SK-N-SH (cell line): ENCODE data around the gene SLC25A26.

Source experiments
- EP300 ChIP-seq, 2 experiments: IDR thresholded peaks; 2 replicates each; pipeline versions ENCODE4 v1.4.0 to v1.6.1; 2012; ENCODE audit warnings: borderline replicate concordance in 1 of 2, low read depth in 1 of 2, low read length in 1 of 2
- EZH2phosphoT487 ChIP-seq: fragments of 200-600 bp; sonication (generic); IDR thresholded peaks from 2 replicates; pipeline ENCODE4 v1.6.1; 2017; ENCODE audit warnings: low read depth, mixed run types, mild to moderate bottlenecking, antibody characterized with exemption, moderate library complexity, borderline replicate concordance
- GATA2 ChIP-seq: sonication (generic); formaldehyde crosslinking; IDR thresholded peaks from 2 replicates; pipeline ENCODE4 v1.5.0; 2020; ENCODE audit warnings: mild to moderate bottlenecking, missing genetic modification reagents
- POLR2AphosphoS5 ChIP-seq: IDR thresholded peaks from 2 replicates; pipeline ENCODE4 v1.6.1; 2012; ENCODE audit warnings: low read depth, low read length
- RFX5 ChIP-seq: IDR thresholded peaks from 2 replicates; pipeline ENCODE4 v1.6.1; 2012; ENCODE audit warnings: mild to moderate bottlenecking, improper control_type of control experiment, low read length
- YY1 ChIP-seq: IDR thresholded peaks from 2 replicates; pipeline ENCODE4 v1.4.0; 2012; ENCODE audit warnings: low read depth, mild to moderate bottlenecking
- TF ChIP-seq, protein P1 (sequence below): fragments of 200-600 bp; sonication (generic); IDR thresholded peaks from 2 replicates; pipeline ENCODE4 v1.6.1; 2017; ENCODE audit warnings: antibody characterized with exemption, mild to moderate bottlenecking, moderate library complexity
- TF ChIP-seq, protein P2 (sequence below): IDR thresholded peaks from 2 replicates; pipeline ENCODE4 v1.4.0; 2012; ENCODE audit warnings: low read depth, borderline replicate concordance

- TF ChIP-seq, protein P1, sequence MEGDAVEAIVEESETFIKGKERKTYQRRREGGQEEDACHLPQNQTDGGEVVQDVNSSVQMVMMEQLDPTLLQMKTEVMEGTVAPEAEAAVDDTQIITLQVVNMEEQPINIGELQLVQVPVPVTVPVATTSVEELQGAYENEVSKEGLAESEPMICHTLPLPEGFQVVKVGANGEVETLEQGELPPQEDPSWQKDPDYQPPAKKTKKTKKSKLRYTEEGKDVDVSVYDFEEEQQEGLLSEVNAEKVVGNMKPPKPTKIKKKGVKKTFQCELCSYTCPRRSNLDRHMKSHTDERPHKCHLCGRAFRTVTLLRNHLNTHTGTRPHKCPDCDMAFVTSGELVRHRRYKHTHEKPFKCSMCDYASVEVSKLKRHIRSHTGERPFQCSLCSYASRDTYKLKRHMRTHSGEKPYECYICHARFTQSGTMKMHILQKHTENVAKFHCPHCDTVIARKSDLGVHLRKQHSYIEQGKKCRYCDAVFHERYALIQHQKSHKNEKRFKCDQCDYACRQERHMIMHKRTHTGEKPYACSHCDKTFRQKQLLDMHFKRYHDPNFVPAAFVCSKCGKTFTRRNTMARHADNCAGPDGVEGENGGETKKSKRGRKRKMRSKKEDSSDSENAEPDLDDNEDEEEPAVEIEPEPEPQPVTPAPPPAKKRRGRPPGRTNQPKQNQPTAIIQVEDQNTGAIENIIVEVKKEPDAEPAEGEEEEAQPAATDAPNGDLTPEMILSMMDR: no peak
- TF ChIP-seq EP300 (IDR thresholded peaks at IDR 0.05; ENCODE audit: borderline replicate concordance in 1 of 2, low read depth in 1 of 2, low read length in 1 of 2): no peak
- TF ChIP-seq EZH2phosphoT487: no peak
- TF ChIP-seq POLR2AphosphoS5: no peak
- no peak for TF ChIP-seq GATA2 (CRISPR knock-in tag)
- TF ChIP-seq, protein P2, sequence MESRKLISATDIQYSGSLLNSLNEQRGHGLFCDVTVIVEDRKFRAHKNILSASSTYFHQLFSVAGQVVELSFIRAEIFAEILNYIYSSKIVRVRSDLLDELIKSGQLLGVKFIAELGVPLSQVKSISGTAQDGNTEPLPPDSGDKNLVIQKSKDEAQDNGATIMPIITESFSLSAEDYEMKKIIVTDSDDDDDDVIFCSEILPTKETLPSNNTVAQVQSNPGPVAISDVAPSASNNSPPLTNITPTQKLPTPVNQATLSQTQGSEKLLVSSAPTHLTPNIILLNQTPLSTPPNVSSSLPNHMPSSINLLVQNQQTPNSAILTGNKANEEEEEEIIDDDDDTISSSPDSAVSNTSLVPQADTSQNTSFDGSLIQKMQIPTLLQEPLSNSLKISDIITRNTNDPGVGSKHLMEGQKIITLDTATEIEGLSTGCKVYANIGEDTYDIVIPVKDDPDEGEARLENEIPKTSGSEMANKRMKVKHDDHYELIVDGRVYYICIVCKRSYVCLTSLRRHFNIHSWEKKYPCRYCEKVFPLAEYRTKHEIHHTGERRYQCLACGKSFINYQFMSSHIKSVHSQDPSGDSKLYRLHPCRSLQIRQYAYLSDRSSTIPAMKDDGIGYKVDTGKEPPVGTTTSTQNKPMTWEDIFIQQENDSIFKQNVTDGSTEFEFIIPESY: no peak
- TF ChIP-seq RFX5: no peak
- TF ChIP-seq YY1: no peak
These were observed 34.3 kb upstream of the SLC25A26 start for GRCh38 chr3:66186545-66186944.
